MCF 10A (cell line): ENCODE results near the gene FGF11. TPM values are rescaled to one million over a fixed set of nuclear protein-coding genes. Genes with fewer than 3 reads are reported as not detected.

Source experiments
- BruUV-seq: library from RNA; stranded (reverse); fragments of 400-500 nt; replicated peaks from 2 replicates; lab custom pipeline; 2021; lab: Mats Ljungman, UMichigan
- CTCF ChIA-PET: fragments of 300-600 bp; sonication (Branson Sonifier 250); formaldehyde crosslinking; extraction: SDS; loops from one replicate; lab custom pipeline; 2021; ENCODE audit warnings: antibody characterized with exemption, inconsistent platforms; lab: Yijun Ruan, JAX
- POLR2A ChIA-PET: fragments of 300-600, 350-650 bp; sonication (Branson Sonifier 250); formaldehyde crosslinking; extraction: SDS; loops from one replicate; lab custom pipeline; 2020; ENCODE audit warnings: antibody characterized with exemption, inconsistent platforms; lab: Yijun Ruan, JAX
- DNase-seq: peaks from one replicate; pipeline ENCODE4 v3.0.0-alpha.2; 2018; ENCODE audit not compliant: unreplicated experiment
- H3K27ac Mint-ChIP-seq: one replicate; pipeline ENCODE4 v1.8.0; 2022; ENCODE audit warnings: mild to moderate bottlenecking, low read depth, mixed read lengths; ENCODE audit not compliant: unreplicated experiment
- H3K27me3 Mint-ChIP-seq: one replicate; pipeline ENCODE4 v1.8.0; 2022; ENCODE audit warnings: mixed read lengths; ENCODE audit not compliant: insufficient read depth, unreplicated experiment
- H3K36me3 Mint-ChIP-seq: one replicate; pipeline ENCODE4 v1.8.0; 2022; ENCODE audit warnings: mild to moderate bottlenecking, moderate library complexity, mixed read lengths; ENCODE audit not compliant: insufficient read depth, unreplicated experiment
- H3K4me1 Mint-ChIP-seq: one replicate; pipeline ENCODE4 v1.8.0; 2022; ENCODE audit warnings: mixed read lengths; ENCODE audit not compliant: insufficient read depth, unreplicated experiment
- H3K4me3 Mint-ChIP-seq: one replicate; pipeline ENCODE4 v1.8.0; 2022; ENCODE audit warnings: mild to moderate bottlenecking, moderate library complexity, mixed read lengths; ENCODE audit not compliant: unreplicated experiment
- H3K9me3 Mint-ChIP-seq: one replicate; pipeline ENCODE4 v1.8.0; 2022; ENCODE audit warnings: mixed read lengths; ENCODE audit not compliant: unreplicated experiment
- intact Hi-C: fragments of 100-400 bp; cut with micrococcal nuclease; formaldehyde crosslinking; loops from 2 replicates; pipeline ENCODE4 v1.14.1; 2022
- total RNA-seq: library from RNA; stranded (reverse); gene quantifications from 2 replicates; pipeline ENCODE4 v1.2.3, GENCODE V29; 2022
- TF ChIP-seq, protein P1 (sequence below): fragments of 200-600 bp; IDR thresholded peaks from one replicate; pipeline ENCODE4 v1.8.0; 2022; ENCODE audit warnings: antibody characterized with exemption, mild to moderate bottlenecking; ENCODE audit not compliant: unreplicated experiment

Gene FGF11
- total RNA-seq, 1 experiment from 2014 or later = 0.84 TPM

DNA sequence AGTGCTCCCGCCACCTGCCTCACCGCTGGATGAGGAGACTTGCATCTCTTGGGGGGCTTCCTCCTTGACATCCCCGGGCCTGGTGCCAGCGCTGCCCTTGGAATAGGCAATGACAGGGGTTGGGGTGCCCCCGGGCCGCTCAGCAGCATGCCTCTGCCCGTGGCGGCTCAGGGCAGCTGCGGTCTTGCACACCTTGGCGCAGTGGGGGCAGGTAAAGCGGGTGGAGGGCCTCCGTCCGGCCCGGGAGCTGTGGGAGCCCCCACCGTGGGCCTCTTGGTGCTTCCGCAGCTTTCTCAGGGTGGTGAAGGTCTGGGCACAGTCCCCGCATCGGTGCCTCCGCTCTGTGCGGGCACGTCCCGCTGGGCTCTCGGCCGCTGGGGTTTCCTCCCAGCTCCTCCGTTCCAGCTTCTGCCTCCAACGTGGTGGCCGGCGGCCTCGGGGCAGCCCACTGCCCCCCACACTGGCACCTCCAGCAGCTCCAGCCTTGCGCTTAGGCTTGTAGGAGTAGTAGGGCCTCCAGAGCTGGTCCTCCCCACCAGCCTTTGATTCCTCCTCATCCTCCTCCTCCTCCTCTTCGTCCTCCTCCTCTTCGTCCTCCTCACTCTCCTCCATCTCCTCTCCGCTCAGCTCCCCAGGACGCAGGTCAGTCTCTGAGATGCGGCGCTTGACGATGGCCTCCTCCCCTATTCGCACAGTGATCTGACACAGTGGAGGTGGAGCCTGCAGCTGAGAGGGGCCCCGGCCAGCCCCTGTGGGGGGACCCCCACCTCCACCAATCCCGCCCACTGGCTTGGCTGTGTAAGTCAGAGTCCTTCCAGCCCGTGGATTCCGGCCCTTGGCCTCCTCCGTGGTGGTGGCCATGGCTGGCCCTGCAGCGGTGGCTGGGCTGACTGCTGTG is 23.4 kb downstream of the FGF11 start:
- Mint-ChIP-seq H3K4me1 (peaks cover 10% of the 10 kb centered on the region), H3K27ac (no peak overlapping the region), H3K36me3 (peaks cover 60% of the 10 kb centered on the region), H3K9me3 (no peaks in the 10 kb centered on the region), H3K27me3 (no peaks in the 10 kb centered on the region), H3K4me3 (no peak overlapping the region)
- intact Hi-C loops = no loop called here
- DNase-seq = no peak
- BruUV-seq = no TSS peak
- TF ChIP-seq, protein P1, sequence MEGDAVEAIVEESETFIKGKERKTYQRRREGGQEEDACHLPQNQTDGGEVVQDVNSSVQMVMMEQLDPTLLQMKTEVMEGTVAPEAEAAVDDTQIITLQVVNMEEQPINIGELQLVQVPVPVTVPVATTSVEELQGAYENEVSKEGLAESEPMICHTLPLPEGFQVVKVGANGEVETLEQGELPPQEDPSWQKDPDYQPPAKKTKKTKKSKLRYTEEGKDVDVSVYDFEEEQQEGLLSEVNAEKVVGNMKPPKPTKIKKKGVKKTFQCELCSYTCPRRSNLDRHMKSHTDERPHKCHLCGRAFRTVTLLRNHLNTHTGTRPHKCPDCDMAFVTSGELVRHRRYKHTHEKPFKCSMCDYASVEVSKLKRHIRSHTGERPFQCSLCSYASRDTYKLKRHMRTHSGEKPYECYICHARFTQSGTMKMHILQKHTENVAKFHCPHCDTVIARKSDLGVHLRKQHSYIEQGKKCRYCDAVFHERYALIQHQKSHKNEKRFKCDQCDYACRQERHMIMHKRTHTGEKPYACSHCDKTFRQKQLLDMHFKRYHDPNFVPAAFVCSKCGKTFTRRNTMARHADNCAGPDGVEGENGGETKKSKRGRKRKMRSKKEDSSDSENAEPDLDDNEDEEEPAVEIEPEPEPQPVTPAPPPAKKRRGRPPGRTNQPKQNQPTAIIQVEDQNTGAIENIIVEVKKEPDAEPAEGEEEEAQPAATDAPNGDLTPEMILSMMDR = no peak
- CTCF ChIA-PET = interaction anchor here (0.6 to 1.9 kb wide), 7 partner anchors 8 to 647 kb away, joined by 3 to 8 read pairs (median 3); no protein-coding TSS in a partner anchor
- POLR2A ChIA-PET = interaction anchor here (0.7 to 4.4 kb wide), 5 partner anchors 13 to 134 kb away, joined by 3 to 18 read pairs (median 3); partner anchors contain the start of gene POLR2A

DNA sequence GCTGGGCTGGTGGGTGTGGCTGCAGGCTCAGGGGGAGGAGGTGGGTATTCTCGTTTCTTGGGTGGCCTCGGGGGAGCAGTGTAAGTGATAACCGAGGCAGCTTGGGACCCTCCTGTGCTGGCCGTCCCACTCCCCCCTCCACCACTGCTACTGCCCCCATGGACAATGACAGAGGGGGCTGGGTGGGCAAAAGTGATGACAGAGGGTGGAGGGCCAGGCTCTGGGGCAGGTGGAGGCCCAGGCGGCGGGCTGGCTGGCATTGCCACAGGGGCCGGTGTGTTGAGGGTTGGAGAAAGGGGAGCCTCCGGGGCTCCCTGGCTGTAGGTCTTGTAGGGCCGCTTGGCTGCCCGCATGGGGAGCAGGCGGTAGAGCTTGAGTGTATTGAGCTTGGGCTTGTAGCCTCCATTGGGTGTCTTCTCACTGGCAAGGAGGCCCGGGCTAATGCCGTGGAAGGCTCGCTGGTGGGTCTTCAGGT is 24.1 kb downstream of the FGF11 start:
- DNase-seq = no peak
- H3K27me3 Mint-ChIP-seq = no peaks in the 10 kb centered on the region
- TF ChIP-seq, protein P1 = no peak
- POLR2A ChIA-PET = interaction anchor here (4.4 kb wide), 1 partner anchor 21 kb away, joined by 18 read pairs; the partner anchor contains the start of gene POLR2A
- BruUV-seq = no TSS peak
- peaks cover 62% of the 10 kb centered on the region for H3K36me3 Mint-ChIP-seq
- H3K4me1 Mint-ChIP-seq = peaks cover 10% of the 10 kb centered on the region
- no peak overlapping the region for H3K27ac Mint-ChIP-seq
- intact Hi-C loops = no loop called here
- CTCF ChIA-PET = interaction anchor here (0.7 to 1.3 kb wide), 2 partner anchors 7 to 26 kb away, joined by 3 to 4 read pairs; no protein-coding TSS in a partner anchor
- H3K4me3 Mint-ChIP-seq = no peak overlapping the region
- H3K9me3 Mint-ChIP-seq = no peaks in the 10 kb centered on the region

DNA sequence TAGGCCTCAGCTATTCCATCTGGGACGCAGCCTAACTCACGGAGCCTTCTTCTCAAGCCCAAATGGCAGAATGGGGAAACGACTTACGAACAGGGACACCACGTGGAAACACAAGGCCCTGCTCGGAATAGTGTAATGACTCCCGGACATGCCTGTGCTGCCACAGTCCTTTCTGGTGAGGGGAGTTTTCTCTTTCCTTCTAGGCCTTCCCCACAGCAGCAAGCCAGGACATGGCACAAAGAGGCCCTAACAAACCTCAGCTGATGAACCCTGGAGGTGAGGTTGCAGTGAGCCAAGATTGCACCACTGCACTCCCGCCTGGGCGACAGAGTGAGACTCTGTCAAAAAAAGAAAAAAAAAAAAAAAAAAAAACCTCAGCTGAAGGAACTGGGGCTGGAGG is 24.8 kb downstream of the FGF11 start:
- ChIA-PET POLR2A (interaction anchor here (1.6 to 4.4 kb wide), 2 partner anchors 11 to 21 kb away, joined by 5 to 18 read pairs; partner anchors contain the start of gene POLR2A), CTCF (interaction anchor here (0.5 to 1.3 kb wide), 2 partner anchors 27 to 53 kb away, joined by 3 to 4 read pairs; no protein-coding TSS in a partner anchor)
- H3K9me3 Mint-ChIP-seq = no peaks in the 10 kb centered on the region
- H3K4me1 Mint-ChIP-seq = peaks cover 10% of the 10 kb centered on the region
- no peaks in the 10 kb centered on the region for H3K27me3 Mint-ChIP-seq
- DNase-seq = no peak
- no peak overlapping the region for H3K4me3 Mint-ChIP-seq
- no TSS peak for BruUV-seq
- H3K36me3 Mint-ChIP-seq = peaks cover 63% of the 10 kb centered on the region
- no peak overlapping the region for H3K27ac Mint-ChIP-seq
- intact Hi-C loops = no loop called here
- TF ChIP-seq, protein P1 = no peak
